GM23338 (cell line): ENCODE measurements around the gene ZBP1. TPM values are rescaled to one million over a fixed set of nuclear protein-coding genes. Genes with fewer than 3 reads are reported as not detected.

Experiments used
- ATAC-seq: fragments of 200-7000 bp; cut with Tn5 transposase; 3 replicates; pipeline ENCODE4 v1.9.1; 2020
- DNase-seq: peaks from one replicate; pipeline ENCODE4 v3.0.0-alpha.2; 2015; ENCODE audit warnings: low spot score
- H2AFZ ChIP-seq: fragments of 200-600 bp; sonication (generic); 2 replicates; pipeline ENCODE4 v1.8.0; 2016; ENCODE audit warnings: antibody characterized with exemption, mild to moderate bottlenecking, moderate library complexity
- H3F3A ChIP-seq: fragments of 200-600 bp; sonication (generic); replicated peaks from 2 replicates; pipeline ENCODE4 v1.8.0; 2017; ENCODE audit warnings: antibody characterized with exemption, mixed run types, low read depth
- H3K27ac ChIP-seq: fragments of 200-600 bp; sonication (generic); 2 replicates; pipeline ENCODE4 v1.6.1; 2016; ENCODE audit warnings: low read depth
- H3K27me3 ChIP-seq: fragments of 200-600 bp; sonication (generic); 2 replicates; pipeline ENCODE4 v1.8.0; 2016; ENCODE audit warnings: mild to moderate bottlenecking, mixed run types, moderate library complexity; ENCODE audit not compliant: insufficient read depth
- H3K36me3 ChIP-seq: fragments of 200-600 bp; sonication (generic); 2 replicates; pipeline ENCODE4 v1.8.0; 2016; ENCODE audit warnings: mild to moderate bottlenecking; ENCODE audit not compliant: insufficient read depth
- H3K4me1 ChIP-seq: fragments of 200-600 bp; sonication (generic); 2 replicates; pipeline ENCODE4 v1.8.0; 2016; ENCODE audit warnings: mild to moderate bottlenecking, moderate library complexity; ENCODE audit not compliant: insufficient read depth
- H3K4me2 ChIP-seq: fragments of 200-600 bp; sonication (generic); 2 replicates; pipeline ENCODE4 v1.7.1; 2017; ENCODE audit warnings: mixed run types
- H3K4me3 ChIP-seq: fragments of 200-600 bp; sonication (generic); 2 replicates; pipeline ENCODE4 v1.6.1; 2016; ENCODE audit warnings: mixed run types
- H3K79me2 ChIP-seq: fragments of 200-600 bp; sonication (generic); replicated peaks from 2 replicates; pipeline ENCODE4 v1.8.0; 2017; ENCODE audit warnings: mild to moderate bottlenecking; ENCODE audit not compliant: insufficient read depth
- H3K9me2 ChIP-seq: fragments of 200-600 bp; sonication (generic); 2 replicates; pipeline ENCODE4 v1.8.0; 2017; ENCODE audit not compliant: insufficient read depth
- H4K20me1 ChIP-seq: fragments of 200-600 bp; sonication (generic); replicated peaks from 2 replicates; pipeline ENCODE4 v1.8.0; 2017; ENCODE audit warnings: mild to moderate bottlenecking; ENCODE audit not compliant: insufficient read depth
- H3K27ac Mint-ChIP-seq: 2 replicates; pipeline ENCODE4 v1.8.0; 2020; ENCODE audit warnings: inconsistent platforms, mild to moderate bottlenecking, moderate library complexity, mixed read lengths
- H3K27me3 Mint-ChIP-seq: 3 replicates; pipeline ENCODE4 v1.8.0; 2022; ENCODE audit warnings: low read depth, mild to moderate bottlenecking, moderate library complexity, mixed read lengths, inconsistent platforms; ENCODE audit not compliant: insufficient read depth, poor library complexity
- H3K36me3 Mint-ChIP-seq: 3 replicates; pipeline ENCODE4 v1.8.0; 2021; ENCODE audit warnings: low read depth, mild to moderate bottlenecking, inconsistent platforms, moderate library complexity, mixed read lengths
- H3K4me1 Mint-ChIP-seq: 3 replicates; pipeline ENCODE4 v1.8.0; 2020; ENCODE audit warnings: mild to moderate bottlenecking, inconsistent platforms, mixed read lengths
- H3K4me3 Mint-ChIP-seq: 3 replicates; pipeline ENCODE4 v1.8.0; 2021; ENCODE audit warnings: moderate library complexity, mild to moderate bottlenecking, inconsistent platforms, mixed read lengths
- H3K9me3 Mint-ChIP-seq: 3 replicates; pipeline ENCODE4 v1.8.0; 2020; ENCODE audit warnings: moderate library complexity, mild to moderate bottlenecking, inconsistent platforms, mixed read lengths
- CREB1 ChIP-seq: fragments of 250-450 bp; sonication (Bioruptor Pico); IDR thresholded peaks from 2 replicates; pipeline ENCODE4 v1.5.0; 2020; ENCODE audit warnings: low read depth, mild to moderate bottlenecking, moderate library complexity
- EZH2 ChIP-seq: fragments of 200-600 bp; sonication (generic); IDR thresholded peaks from one replicate; pipeline ENCODE4 v1.8.0; 2017; ENCODE audit warnings: antibody characterized with exemption, mild to moderate bottlenecking, low read depth; ENCODE audit not compliant: unreplicated experiment
- JUNB ChIP-seq: IDR thresholded peaks from one replicate; pipeline ENCODE4 v1.6.1; 2016; ENCODE audit warnings: antibody characterized with exemption; ENCODE audit not compliant: unreplicated experiment
- NANOG ChIP-seq: IDR thresholded peaks from 2 replicates; pipeline ENCODE4 v1.6.1; 2016; ENCODE audit warnings: antibody characterized with exemption, borderline replicate concordance
- POLR2AphosphoS5 ChIP-seq: IDR thresholded peaks from 2 replicates; pipeline ENCODE4 v1.6.1; 2016; ENCODE audit warnings: antibody characterized with exemption, low read depth
- STAT1 ChIP-seq: IDR thresholded peaks from one replicate; pipeline ENCODE4 v1.6.1; 2016; ENCODE audit warnings: antibody characterized with exemption; ENCODE audit not compliant: unreplicated experiment
- ZNF114 ChIP-seq: fragments of 250-450 bp; sonication (Bioruptor Pico); IDR thresholded peaks from 2 replicates; pipeline ENCODE4 v1.5.0; 2020; ENCODE audit warnings: mild to moderate bottlenecking, moderate library complexity
- polyA plus RNA-seq: library from polyadenylated mRNA; unstranded; fragments of >200 nt; fragmentation: Nextera tagmentation; extraction: Ambion mirVana; gene quantifications from 2 replicates; pipeline ENCODE4 v1.2.1, GENCODE V29; 2016
- total RNA-seq: library from RNA; depleted of rRNA; stranded (reverse); fragments of >200 nt; shearing (Covaris generic); gene quantifications from 2 replicates; pipeline ENCODE4 v1.2.3, GENCODE V29; 2014
- TF ChIP-seq, protein P1 (sequence below): fragments of 250-450 bp; sonication (Bioruptor Pico); IDR thresholded peaks from 2 replicates; pipeline ENCODE4 v1.5.0; 2020; ENCODE audit warnings: mild to moderate bottlenecking, moderate library complexity

The ZBP1 gene
- total and polyA plus RNA-seq, 2 experiments from 2014 or later, result not detected

DNA sequence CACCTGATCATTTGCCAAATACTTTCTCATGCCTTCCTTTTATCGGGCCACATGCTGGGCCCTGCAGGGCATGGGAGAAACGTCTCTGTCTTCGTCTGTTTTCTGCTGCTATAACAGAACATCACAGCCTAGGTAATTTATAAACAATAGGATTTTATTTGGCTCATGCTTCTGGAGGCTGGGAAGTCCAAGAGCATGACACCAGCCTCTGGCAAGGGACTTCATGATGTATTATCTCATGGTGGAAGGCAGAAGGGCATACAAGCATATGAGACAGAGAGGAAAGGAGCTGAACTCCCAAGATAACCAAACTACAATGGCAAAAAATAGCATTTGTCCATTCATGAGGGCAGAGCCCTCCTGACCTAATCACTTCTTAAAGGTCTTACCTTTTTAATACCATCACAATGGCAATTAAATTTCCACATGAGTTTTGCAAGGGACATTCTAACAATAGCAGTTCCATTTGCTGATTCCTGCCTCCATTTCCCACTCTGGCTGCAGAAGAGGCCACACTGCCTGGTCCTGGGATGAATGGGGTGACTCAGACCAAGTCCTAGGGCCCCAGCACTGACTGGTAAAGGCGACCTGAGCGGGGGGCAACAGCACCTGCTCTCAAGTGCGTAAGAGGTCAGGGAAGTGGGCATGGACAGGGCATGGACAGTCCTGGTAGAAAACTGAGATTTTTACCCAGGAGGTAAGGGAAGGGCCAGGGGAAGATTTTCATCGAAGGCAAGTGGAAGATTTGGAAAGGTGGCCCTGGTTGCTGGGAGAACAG lies 5.1 kb upstream of the ZBP1 start:
- H3K9me2 ChIP-seq, result peaks cover 8% of the 10 kb centered on the region; the same call in 1 of the 2 replicates
- peaks cover 2% of the 10 kb centered on the region for H3K27me3 Mint-ChIP-seq
- no peak for DNase-seq
- TF ChIP-seq CREB1 (CRISPR knock-in tag), result no peak
- TF ChIP-seq ZNF114 (CRISPR knock-in tag), result no peak
- no peak for TF ChIP-seq STAT1
- no peak for TF ChIP-seq POLR2AphosphoS5
- TF ChIP-seq EZH2, result no peak
- TF ChIP-seq NANOG, result no peak
- TF ChIP-seq, protein P1, sequence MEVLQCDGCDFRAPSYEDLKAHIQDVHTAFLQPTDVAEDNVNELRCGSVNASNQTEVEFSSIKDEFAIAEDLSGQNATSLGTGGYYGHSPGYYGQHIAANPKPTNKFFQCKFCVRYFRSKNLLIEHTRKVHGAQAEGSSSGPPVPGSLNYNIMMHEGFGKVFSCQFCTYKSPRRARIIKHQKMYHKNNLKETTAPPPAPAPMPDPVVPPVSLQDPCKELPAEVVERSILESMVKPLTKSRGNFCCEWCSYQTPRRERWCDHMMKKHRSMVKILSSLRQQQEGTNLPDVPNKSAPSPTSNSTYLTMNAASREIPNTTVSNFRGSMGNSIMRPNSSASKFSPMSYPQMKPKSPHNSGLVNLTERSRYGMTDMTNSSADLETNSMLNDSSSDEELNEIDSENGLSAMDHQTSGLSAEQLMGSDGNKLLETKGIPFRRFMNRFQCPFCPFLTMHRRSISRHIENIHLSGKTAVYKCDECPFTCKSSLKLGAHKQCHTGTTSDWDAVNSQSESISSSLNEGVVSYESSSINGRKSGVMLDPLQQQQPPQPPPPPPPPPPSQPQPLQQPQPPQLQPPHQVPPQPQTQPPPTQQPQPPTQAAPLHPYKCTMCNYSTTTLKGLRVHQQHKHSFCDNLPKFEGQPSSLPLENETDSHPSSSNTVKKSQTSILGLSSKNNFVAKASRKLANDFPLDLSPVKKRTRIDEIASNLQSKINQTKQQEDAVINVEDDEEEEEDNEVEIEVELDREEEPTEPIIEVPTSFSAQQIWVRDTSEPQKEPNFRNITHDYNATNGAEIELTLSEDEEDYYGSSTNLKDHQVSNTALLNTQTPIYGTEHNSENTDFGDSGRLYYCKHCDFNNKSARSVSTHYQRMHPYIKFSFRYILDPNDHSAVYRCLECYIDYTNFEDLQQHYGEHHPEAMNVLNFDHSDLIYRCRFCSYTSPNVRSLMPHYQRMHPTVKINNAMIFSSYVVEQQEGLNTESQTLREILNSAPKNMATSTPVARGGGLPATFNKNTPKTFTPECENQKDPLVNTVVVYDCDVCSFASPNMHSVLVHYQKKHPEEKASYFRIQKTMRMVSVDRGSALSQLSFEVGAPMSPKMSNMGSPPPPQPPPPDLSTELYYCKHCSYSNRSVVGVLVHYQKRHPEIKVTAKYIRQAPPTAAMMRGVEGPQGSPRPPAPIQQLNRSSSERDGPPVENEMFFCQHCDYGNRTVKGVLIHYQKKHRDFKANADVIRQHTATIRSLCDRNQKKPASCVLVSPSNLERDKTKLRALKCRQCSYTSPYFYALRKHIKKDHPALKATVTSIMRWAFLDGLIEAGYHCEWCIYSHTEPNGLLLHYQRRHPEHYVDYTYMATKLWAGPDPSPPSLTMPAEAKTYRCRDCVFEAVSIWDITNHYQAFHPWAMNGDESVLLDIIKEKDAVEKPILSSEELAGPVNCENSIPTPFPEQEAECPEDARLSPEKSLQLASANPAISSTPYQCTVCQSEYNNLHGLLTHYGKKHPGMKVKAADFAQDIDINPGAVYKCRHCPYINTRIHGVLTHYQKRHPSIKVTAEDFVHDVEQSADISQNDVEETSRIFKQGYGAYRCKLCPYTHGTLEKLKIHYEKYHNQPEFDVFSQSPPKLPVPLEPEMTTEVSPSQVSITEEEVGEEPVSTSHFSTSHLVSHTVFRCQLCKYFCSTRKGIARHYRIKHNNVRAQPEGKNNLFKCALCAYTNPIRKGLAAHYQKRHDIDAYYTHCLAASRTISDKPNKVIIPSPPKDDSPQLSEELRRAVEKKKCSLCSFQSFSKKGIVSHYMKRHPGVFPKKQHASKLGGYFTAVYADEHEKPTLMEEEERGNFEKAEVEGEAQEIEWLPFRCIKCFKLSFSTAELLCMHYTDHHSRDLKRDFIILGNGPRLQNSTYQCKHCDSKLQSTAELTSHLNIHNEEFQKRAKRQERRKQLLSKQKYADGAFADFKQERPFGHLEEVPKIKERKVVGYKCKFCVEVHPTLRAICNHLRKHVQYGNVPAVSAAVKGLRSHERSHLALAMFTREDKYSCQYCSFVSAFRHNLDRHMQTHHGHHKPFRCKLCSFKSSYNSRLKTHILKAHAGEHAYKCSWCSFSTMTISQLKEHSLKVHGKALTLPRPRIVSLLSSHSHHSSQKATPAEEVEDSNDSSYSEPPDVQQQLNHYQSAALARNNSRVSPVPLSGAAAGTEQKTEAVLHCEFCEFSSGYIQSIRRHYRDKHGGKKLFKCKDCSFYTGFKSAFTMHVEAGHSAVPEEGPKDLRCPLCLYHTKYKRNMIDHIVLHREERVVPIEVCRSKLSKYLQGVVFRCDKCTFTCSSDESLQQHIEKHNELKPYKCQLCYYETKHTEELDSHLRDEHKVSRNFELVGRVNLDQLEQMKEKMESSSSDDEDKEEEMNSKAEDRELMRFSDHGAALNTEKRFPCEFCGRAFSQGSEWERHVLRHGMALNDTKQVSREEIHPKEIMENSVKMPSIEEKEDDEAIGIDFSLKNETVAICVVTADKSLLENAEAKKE (CRISPR knock-in tag), result no peak
- TF ChIP-seq JUNB, result no peak
- H3K27ac Mint-ChIP-seq, result no peak overlapping the region
- H3K4me1 Mint-ChIP-seq, result peaks cover 9% of the 10 kb centered on the region
- H3K36me3 ChIP-seq, result no peaks in the 10 kb centered on the region
- no peaks in the 10 kb centered on the region for H3K27me3 ChIP-seq
- H3K27ac ChIP-seq, result no peak overlapping the region
- no peaks in the 10 kb centered on the region for H4K20me1 ChIP-seq
- ATAC-seq, result no peak
- no peaks in the 10 kb centered on the region for H3K79me2 ChIP-seq
- no peak overlapping the region for H3K4me2 ChIP-seq
- no peak overlapping the region for H2AFZ ChIP-seq
- H3F3A ChIP-seq, result no peaks in the 10 kb centered on the region
- peaks cover 8% of the 10 kb centered on the region for H3K4me1 ChIP-seq
- H3K4me3 Mint-ChIP-seq, result no peak overlapping the region
- H3K9me3 Mint-ChIP-seq, result peaks cover 14% of the 10 kb centered on the region; the same call in 2 of the 3 replicates
- no peak overlapping the region for H3K4me3 ChIP-seq
- H3K36me3 Mint-ChIP-seq, result no peaks in the 10 kb centered on the region; the same call in 1 of the 3 replicates
